ENCODE data around the gene ERFL.

The ERFL gene

DNA sequence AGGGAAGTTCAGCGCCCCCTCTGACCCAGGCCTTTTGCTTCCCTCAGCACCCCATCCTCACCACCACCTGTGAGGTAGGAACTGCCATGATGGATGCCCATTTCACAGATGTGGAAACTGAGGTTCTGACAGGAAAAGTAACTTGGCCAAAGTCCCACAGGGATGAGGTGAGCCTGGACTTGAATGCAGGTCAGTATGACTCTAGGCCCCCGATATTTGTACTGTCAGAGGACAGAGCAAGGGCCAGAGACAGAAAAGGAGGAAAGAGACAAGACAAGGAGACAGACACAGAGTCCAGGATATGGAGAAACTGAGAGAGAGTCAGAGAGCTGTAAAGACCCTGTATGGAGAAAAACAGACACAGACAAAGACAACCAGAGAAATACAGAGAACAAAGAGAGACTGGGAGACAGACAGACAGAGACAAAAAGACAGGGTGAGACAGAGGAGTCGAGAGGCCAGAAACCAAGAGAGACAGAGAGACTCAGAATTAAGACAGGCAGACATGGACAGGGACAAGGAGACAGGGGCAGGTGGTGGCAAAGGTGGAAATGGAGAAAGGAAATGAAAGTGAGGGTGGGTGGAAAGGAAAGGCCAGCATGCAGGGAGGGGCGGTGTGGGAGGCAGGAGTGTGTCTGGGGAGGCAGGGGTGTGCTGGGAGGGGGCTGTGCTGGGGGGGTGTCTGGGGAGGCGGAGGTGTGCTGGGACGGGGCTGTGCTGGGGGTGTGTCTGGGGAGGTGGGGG, 5.0 kb downstream of the ERFL start:
- TF ChIP-seq, protein P1, sequence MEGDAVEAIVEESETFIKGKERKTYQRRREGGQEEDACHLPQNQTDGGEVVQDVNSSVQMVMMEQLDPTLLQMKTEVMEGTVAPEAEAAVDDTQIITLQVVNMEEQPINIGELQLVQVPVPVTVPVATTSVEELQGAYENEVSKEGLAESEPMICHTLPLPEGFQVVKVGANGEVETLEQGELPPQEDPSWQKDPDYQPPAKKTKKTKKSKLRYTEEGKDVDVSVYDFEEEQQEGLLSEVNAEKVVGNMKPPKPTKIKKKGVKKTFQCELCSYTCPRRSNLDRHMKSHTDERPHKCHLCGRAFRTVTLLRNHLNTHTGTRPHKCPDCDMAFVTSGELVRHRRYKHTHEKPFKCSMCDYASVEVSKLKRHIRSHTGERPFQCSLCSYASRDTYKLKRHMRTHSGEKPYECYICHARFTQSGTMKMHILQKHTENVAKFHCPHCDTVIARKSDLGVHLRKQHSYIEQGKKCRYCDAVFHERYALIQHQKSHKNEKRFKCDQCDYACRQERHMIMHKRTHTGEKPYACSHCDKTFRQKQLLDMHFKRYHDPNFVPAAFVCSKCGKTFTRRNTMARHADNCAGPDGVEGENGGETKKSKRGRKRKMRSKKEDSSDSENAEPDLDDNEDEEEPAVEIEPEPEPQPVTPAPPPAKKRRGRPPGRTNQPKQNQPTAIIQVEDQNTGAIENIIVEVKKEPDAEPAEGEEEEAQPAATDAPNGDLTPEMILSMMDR (IDR thresholded peaks at IDR 0.05; ENCODE audit: extremely low read depth, insufficient read depth, missing control alignments), result no peak
- no peak for DNase-seq (ENCODE audit: low spot score)
- in situ Hi-C loops (cut with MboI; ENCODE audit: low pct_unique_long_range_greater_than_20kb, low sequenced_read_pairs, unreplicated experiment), result no loop called here

DNA sequence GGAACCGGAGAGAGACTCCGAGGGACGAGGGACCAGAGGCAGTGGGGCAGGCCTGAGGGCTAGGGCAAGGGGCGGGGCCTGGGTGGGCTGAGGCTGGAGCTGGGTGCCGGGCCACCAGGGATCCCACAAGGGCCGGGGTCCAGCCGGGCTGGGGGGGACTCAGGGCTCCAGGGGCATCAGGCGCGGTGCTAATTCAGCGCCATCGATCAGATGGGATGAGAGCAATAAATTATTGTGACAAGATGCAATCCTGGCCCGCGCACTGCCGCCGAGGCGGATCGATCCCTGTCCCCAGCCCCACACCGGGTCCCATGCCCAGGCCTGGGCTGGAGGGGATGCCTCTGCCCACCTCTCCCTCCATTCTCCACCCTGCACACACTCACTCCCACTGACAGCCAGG, 5.7 kb downstream of the ERFL start:
- in situ Hi-C loops (cut with MboI; ENCODE audit: low pct_unique_long_range_greater_than_20kb, low sequenced_read_pairs, unreplicated experiment), result no loop called here
- DNase-seq (ENCODE audit: low spot score), result no peak
- TF ChIP-seq, protein P1 (IDR thresholded peaks at IDR 0.05; ENCODE audit: extremely low read depth, insufficient read depth, missing control alignments), result no peak

DNA sequence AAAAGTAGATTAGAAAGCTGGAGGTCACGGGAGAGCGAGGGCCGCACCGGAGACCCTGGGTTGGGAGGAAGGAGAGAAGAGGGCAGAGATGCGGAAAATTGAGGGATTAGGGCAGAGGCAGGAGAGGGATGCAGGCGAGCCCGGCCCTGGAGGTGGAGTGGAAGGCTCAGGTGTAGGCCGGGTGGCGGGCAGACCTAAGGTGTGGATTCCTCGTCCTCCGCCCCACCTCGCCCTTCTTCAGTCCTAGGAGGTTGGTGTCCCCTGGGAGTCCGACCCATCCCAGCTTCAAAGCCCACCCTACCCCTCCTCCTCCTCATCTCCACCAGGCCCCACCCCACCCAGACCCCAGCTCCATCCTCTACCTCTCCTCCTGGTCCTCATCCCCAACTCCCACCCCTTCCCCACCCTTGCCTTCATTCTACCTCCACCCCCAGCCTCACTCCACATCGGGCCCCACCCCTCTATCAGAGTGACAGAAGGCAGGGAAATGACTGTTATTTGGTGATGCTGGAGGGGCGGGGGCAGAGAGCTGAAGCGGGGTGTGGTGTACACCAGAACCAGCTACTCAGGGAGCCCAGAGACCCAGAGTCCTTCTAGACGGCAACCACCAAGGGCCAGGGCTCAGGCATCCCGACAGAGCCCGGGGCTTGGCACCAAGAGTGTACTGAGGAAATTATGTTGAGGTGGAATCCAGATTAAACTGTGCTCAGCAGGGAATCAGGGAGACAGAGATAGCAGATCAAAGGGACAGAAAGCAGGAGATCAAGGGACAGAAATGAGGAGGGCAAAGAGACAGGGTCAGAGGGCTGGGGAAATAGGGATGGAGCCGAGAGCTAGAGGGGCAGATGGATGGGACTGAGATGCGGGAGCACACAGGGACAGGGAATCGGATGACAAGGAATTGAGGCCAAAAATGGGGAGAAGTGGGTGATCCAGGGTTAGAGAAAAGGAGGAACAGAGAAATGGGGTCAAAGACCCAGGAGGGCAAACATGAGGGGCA, 6.4 kb downstream of the ERFL start:
- in situ Hi-C loops (cut with MboI; ENCODE audit: low pct_unique_long_range_greater_than_20kb, low sequenced_read_pairs, unreplicated experiment), result no loop called here

DNA sequence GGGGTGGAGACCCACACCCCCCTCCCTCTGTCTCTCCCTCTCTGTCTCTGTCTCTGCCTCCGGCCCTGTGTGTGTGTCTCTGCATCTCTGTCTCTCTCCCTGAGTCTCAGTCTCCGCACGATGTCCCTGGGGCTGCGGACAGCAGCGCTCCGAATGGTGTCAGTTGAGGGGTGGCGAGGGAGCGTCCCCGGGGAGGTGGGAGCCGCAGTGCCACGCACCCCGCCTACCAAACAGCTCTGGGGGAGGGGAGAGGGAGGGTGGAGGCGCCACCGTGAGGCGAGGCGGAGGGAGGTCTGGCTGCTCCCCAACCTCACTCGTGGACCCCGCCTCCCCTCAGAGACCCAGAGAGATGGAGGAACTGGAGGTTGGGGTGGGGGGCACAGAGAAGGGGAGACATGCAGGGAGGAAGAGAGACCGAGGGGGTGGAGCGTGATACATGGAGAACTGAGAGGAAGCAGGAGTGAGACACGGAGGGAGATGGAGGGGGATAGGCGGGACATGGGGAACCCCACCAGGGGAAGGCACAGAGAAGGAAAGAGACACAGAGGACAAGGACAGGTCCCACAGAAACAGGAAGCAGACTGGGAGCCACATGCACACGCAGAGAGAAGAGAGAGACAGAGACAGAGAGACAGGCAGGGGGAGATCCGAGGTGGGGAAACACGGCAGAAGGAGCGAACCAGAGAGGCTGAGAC, 7.2 kb downstream of the ERFL start:
- DNase-seq (ENCODE audit: low spot score), result no peak
- in situ Hi-C loops (cut with MboI; ENCODE audit: low pct_unique_long_range_greater_than_20kb, low sequenced_read_pairs, unreplicated experiment), result no loop called here
- TF ChIP-seq, protein P1 (IDR thresholded peaks at IDR 0.05; ENCODE audit: extremely low read depth, insufficient read depth, missing control alignments), result peak; percentile 17

More for the DNA sequence above, 6.4 kb downstream of the ERFL start:
- no peak for DNase-seq (ENCODE audit: low spot score)
- TF ChIP-seq, protein P1 (IDR thresholded peaks at IDR 0.05; ENCODE audit: extremely low read depth, insufficient read depth, missing control alignments), result no peak

DNA sequence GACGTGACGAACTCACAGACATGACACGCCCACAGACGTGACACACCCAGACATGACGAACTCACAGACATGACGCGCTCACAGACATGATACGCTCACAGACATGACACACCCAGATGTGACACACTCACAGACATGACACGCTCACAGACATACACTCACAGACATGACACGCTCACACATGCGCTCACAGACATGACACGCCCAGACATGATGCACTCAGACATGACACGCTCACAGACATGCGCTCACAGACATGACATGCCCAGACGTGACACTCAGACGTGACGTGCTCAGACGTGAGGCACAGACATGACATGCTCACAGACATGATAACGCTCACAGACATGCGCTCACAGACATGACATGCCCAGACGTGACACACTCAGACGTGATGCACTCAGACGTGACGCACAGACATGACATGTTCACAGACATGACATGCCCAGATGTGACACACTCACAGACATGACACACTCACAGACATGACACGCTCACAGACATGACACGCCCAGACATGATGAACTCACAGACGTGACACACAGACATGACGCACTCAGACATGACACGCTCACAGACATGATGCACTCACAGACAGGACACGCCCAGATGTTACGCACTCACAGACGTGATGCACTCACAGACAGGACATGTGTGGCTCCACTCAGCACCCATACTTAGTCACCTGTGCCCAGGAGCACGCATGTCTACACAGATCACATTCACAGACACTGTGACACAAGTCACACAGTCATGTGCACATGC, 8.1 kb downstream of the ERFL start:
- in situ Hi-C loops (cut with MboI; ENCODE audit: low pct_unique_long_range_greater_than_20kb, low sequenced_read_pairs, unreplicated experiment), result no loop called here
- DNase-seq (ENCODE audit: low spot score), result no peak
- TF ChIP-seq, protein P1 (IDR thresholded peaks at IDR 0.05; ENCODE audit: extremely low read depth, insufficient read depth, missing control alignments), result no peak

Data from GM13977 (cell line).